HepG2 (cell line): Measurements from ENCODE around the gene CTIF.

Experiments
- MXD4 ChIP-seq: IDR thresholded peaks from 2 replicates; pipeline ENCODE4 v1.6.1; 2016; ENCODE audit warnings: mild to moderate bottlenecking, missing biosample characterization, missing genetic modification reagents
- U2AF2 ChIP-seq: fragments of 200-400 bp; formaldehyde crosslinking; IDR thresholded peaks from 2 replicates; pipeline ENCODE4 v1.6.1; 2017; ENCODE audit warnings: low read depth, mild to moderate bottlenecking, low read length
- ZZZ3 ChIP-seq: sonication (generic); formaldehyde crosslinking; IDR thresholded peaks from 2 replicates; pipeline ENCODE4 v1.4.0; 2020; ENCODE audit warnings: missing genetic modification reagents, mild to moderate bottlenecking, borderline replicate concordance
- TF ChIP-seq, protein P1 (sequence below): sonication (generic); formaldehyde crosslinking; IDR thresholded peaks from 2 replicates; pipeline ENCODE4 v1.5.0; 2020; ENCODE audit warnings: mild to moderate bottlenecking, missing genetic modification reagents, moderate library complexity

DNA sequence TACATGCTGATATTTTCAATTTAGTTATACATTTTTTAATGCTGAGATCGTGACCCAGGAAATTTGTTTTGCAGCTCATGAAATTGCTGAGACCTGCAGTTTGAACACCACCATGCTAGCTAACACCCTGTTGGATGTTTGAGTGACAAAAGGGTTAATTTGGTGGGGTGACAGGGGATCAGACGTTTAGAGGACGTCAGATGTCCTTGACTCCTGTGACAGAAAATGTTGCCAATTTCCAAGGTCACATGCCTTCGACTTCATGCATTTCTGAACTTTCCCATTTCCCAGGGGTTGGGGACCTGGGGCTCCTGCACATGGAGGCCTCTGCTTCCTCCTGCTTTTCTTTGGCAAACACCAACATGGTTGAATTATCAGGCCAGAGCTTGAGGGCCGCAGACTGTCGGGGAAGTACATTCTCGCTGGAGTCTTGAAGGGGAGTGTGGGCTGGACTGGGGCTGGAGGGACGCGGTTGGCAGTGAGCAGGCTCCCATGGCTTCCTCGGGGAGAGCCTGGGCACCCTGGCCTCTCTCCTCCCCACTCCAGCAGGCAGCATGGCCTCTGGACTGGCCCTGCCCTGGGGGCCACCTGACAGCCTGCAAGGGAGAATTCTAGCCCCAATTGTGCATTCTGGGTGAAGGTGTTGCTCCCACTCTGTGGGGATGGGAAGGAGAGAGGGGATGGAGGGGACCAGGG, 73.1 kb downstream of the CTIF start:
- TF ChIP-seq MXD4 (CRISPR knock-in tag): no peak
- TF ChIP-seq ZZZ3: no peak
- no peak for TF ChIP-seq U2AF2
- TF ChIP-seq, protein P1, sequence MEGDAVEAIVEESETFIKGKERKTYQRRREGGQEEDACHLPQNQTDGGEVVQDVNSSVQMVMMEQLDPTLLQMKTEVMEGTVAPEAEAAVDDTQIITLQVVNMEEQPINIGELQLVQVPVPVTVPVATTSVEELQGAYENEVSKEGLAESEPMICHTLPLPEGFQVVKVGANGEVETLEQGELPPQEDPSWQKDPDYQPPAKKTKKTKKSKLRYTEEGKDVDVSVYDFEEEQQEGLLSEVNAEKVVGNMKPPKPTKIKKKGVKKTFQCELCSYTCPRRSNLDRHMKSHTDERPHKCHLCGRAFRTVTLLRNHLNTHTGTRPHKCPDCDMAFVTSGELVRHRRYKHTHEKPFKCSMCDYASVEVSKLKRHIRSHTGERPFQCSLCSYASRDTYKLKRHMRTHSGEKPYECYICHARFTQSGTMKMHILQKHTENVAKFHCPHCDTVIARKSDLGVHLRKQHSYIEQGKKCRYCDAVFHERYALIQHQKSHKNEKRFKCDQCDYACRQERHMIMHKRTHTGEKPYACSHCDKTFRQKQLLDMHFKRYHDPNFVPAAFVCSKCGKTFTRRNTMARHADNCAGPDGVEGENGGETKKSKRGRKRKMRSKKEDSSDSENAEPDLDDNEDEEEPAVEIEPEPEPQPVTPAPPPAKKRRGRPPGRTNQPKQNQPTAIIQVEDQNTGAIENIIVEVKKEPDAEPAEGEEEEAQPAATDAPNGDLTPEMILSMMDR (CRISPR knock-in tag): no peak
